Suprapubic skin (tissue), 4 donors: Measurements from ENCODE around the gene LRRTM3. TPM values are rescaled to one million over a fixed set of nuclear protein-coding genes. Genes with fewer than 3 reads are reported as not detected.

ENCODE experiments used
- DNase-seq, 2 donors: peaks; one replicate each; pipeline ENCODE4 v3.0.0-alpha.2; 2019; ENCODE audit warnings: low spot score in 2 of 2
- H3K27ac ChIP-seq: fragments of 200-600 bp; sonication (generic); one replicate; pipeline ENCODE4 v1.5.1; 2019
- H3K27me3 ChIP-seq: fragments of 200-600 bp; sonication (generic); one replicate; pipeline ENCODE4 v1.5.1; 2019
- H3K36me3 ChIP-seq: fragments of 200-600 bp; sonication (generic); one replicate; pipeline ENCODE4 v1.5.1; 2019
- H3K4me1 ChIP-seq: fragments of 200-600 bp; sonication (generic); one replicate; pipeline ENCODE4 v1.5.1; 2019
- H3K4me3 ChIP-seq: fragments of 200-600 bp; sonication (generic); one replicate; pipeline ENCODE4 v1.5.1; 2019; ENCODE audit warnings: mild to moderate bottlenecking
- H3K9me3 ChIP-seq: fragments of 200-600 bp; sonication (generic); one replicate; pipeline ENCODE4 v1.5.1; 2019
- CTCF ChIP-seq, 2 donors: fragments of 200-600 bp in 1 of 2; fragments of 450-650 bp in 1 of 2; sonication (generic) in 1 of 2; IDR thresholded peaks; one replicate each; pipeline ENCODE4 v1.5.1; 2016 to 2019; ENCODE audit warnings: antibody characterized with exemption in 2 of 2, mild to moderate bottlenecking in 1 of 2, moderate library complexity in 1 of 2
- EP300 ChIP-seq: sonication (generic); formaldehyde crosslinking; IDR thresholded peaks from one replicate; pipeline ENCODE4 v1.6.1; 2017; ENCODE audit warnings: antibody characterized with exemption
- POLR2A ChIP-seq, 2 donors: fragments of 450-650 bp; IDR thresholded peaks; one replicate each; pipeline ENCODE4 v1.6.1; 2017; ENCODE audit warnings: antibody characterized with exemption in 2 of 2, mild to moderate bottlenecking in 2 of 2, moderate library complexity in 2 of 2
- POLR2AphosphoS5 ChIP-seq, 3 donors: sonication (generic); formaldehyde crosslinking; IDR thresholded peaks; one replicate each; pipeline ENCODE4 v1.6.1; 2017; ENCODE audit warnings: antibody characterized with exemption in 3 of 3
- WGBS: methylation state at CpG from one replicate; pipeline ENCODE4 v1.1.5; 2018; 5-methylcytosine and 5-hydroxymethylcytosine counted together
- total RNA-seq, 4 donors: library from RNA; depleted of rRNA; stranded (reverse); fragments of >200 nt; gene quantifications; one replicate each; pipeline ENCODE4 v1.1.0, GENCODE V29; 2016

Gene LRRTM3
- total RNA-seq, 4 donors from 2014 or later = not detected

- WGBS = 43% methylated on average over 4 of the region's 4 CpGs
- Histone ChIP-seq H3K4me3 (no peak overlapping the region), H3K36me3 (no peaks in the 10 kb centered on the region), H3K27me3 (no peaks in the 10 kb centered on the region), H3K4me1 (no peaks in the 10 kb centered on the region), H3K27ac (no peak overlapping the region), H3K9me3 (no peaks in the 10 kb centered on the region)
- DNase-seq = no peak
- TF ChIP-seq POLR2AphosphoS5 (IDR thresholded peaks at IDR 0.05) = no peak
- TF ChIP-seq CTCF (IDR thresholded peaks at IDR 0.05) = no peak
- TF ChIP-seq EP300 = no peak
- TF ChIP-seq POLR2A (IDR thresholded peaks at IDR 0.05) = no peak
Observed at GRCh38 chr10:67079126-67079525, 153.3 kb downstream of the LRRTM3 start.

- 20% methylated on average over 2 of the region's 2 CpGs for WGBS
- no peaks in the 10 kb centered on the region for H3K9me3 ChIP-seq
Observed at GRCh38 chr10:67086327-67087134, 160.7 kb downstream of the LRRTM3 start.

GRCh38 chr10:67087135-67087425 is 161.2 kb downstream of the LRRTM3 start:
- Histone ChIP-seq H3K27ac (no peak overlapping the region), H3K27me3 (no peaks in the 10 kb centered on the region), H3K4me1 (no peaks in the 10 kb centered on the region), H3K4me3 (no peak overlapping the region), H3K36me3 (no peaks in the 10 kb centered on the region), H3K9me3 (no peaks in the 10 kb centered on the region)
- TF ChIP-seq POLR2AphosphoS5 (IDR thresholded peaks at IDR 0.05) = no peak
- TF ChIP-seq EP300 = no peak
- no peak for TF ChIP-seq CTCF (IDR thresholded peaks at IDR 0.05)
- no peak for TF ChIP-seq POLR2A (IDR thresholded peaks at IDR 0.05)
- no peak for DNase-seq

More at GRCh38 chr10:67086327-67087134, 160.7 kb downstream of the LRRTM3 start:
- Histone ChIP-seq H3K4me3 (no peak overlapping the region), H3K27ac (no peak overlapping the region), H3K36me3 (no peaks in the 10 kb centered on the region), H3K27me3 (no peaks in the 10 kb centered on the region), H3K4me1 (no peaks in the 10 kb centered on the region)
- DNase-seq = no peak
- no peak for TF ChIP-seq POLR2AphosphoS5 (IDR thresholded peaks at IDR 0.05)
- no peak for TF ChIP-seq EP300
- TF ChIP-seq CTCF (IDR thresholded peaks at IDR 0.05) = no peak
- no peak for TF ChIP-seq POLR2A (IDR thresholded peaks at IDR 0.05)

GRCh38 chr10:67088036-67088435 is 162.2 kb downstream of the LRRTM3 start:
- Histone ChIP-seq H3K4me1 (no peaks in the 10 kb centered on the region), H3K4me3 (no peak overlapping the region), H3K36me3 (no peaks in the 10 kb centered on the region), H3K27me3 (no peaks in the 10 kb centered on the region), H3K9me3 (no peaks in the 10 kb centered on the region), H3K27ac (no peak overlapping the region)
- WGBS = 49% methylated on average over 1 of the region's 1 CpG
- TF ChIP-seq EP300 = no peak
- no peak for TF ChIP-seq POLR2A (IDR thresholded peaks at IDR 0.05)
- TF ChIP-seq POLR2AphosphoS5 (IDR thresholded peaks at IDR 0.05) = no peak
- TF ChIP-seq CTCF (IDR thresholded peaks at IDR 0.05) = no peak
- DNase-seq = no peak

GRCh38 chr10:67095531-67095930 is 169.7 kb downstream of the LRRTM3 start:
- no peaks in the 10 kb centered on the region for H3K9me3 ChIP-seq
- H3K36me3 ChIP-seq = no peaks in the 10 kb centered on the region
- no peaks in the 10 kb centered on the region for H3K4me1 ChIP-seq
- TF ChIP-seq POLR2A (IDR thresholded peaks at IDR 0.05) (no peak), EP300 (no peak), POLR2AphosphoS5 (IDR thresholded peaks at IDR 0.05) (no peak), CTCF (IDR thresholded peaks at IDR 0.05) (no peak)
- WGBS = 49% methylated on average over 2 of the region's 2 CpGs
- H3K4me3 ChIP-seq = no peak overlapping the region
- H3K27me3 ChIP-seq = no peaks in the 10 kb centered on the region
- no peak for DNase-seq
- no peak overlapping the region for H3K27ac ChIP-seq
